Measurements from ENCODE around the gene ALOX15B.

- TF ChIP-seq HDAC1 (IDR thresholded peaks at IDR 0.05), result no peak
- no peak for TF ChIP-seq SMAD3 (CRISPR knock-in tag; conservative IDR thresholded peaks at IDR 0.05)
- no peak for TF ChIP-seq SMARCC2 (IDR thresholded peaks at IDR 0.05; ENCODE audit: low read depth)
- TF ChIP-seq NFRKB (IDR thresholded peaks at IDR 0.05; ENCODE audit: low read depth), result no peak
- no peak for TF ChIP-seq POLR2A (conservative IDR thresholded peaks at IDR 0.05)
- TF ChIP-seq GABPB1 (CRISPR knock-in tag; IDR thresholded peaks at IDR 0.05), result no peak
- TF ChIP-seq KDM4B (IDR thresholded peaks at IDR 0.05; ENCODE audit: borderline replicate concordance in 2 of 2, low read depth in 1 of 2), result no peak
These were observed 9.7 kb upstream of the ALOX15B start for GRCh38 chr17:8029121-8029520.
